Osteocyte (in vitro differentiated cells): Measurements from ENCODE around the gene CREB3L1. TPM values are rescaled to one million over a fixed set of nuclear protein-coding genes. Genes with fewer than 3 reads are reported as not detected.
A peak's percentile ranks its signal among the peaks of the same experiment; 100 is the strongest.

Source experiments
- DNase-seq: peaks from one replicate; pipeline ENCODE4 v3.0.0; 2021; ENCODE audit warnings: mixed read lengths; ENCODE audit not compliant: unreplicated experiment; ENCODE audit errors: extremely low spot score
- H3K27ac Mint-ChIP-seq: one replicate; pipeline ENCODE4 v1.8.0; 2021; ENCODE audit warnings: mild to moderate bottlenecking, mixed read lengths; ENCODE audit not compliant: unreplicated experiment
- H3K27me3 Mint-ChIP-seq: one replicate; pipeline ENCODE4 v1.8.0; 2021; ENCODE audit warnings: mixed read lengths; ENCODE audit not compliant: unreplicated experiment
- H3K36me3 Mint-ChIP-seq: one replicate; pipeline ENCODE4 v1.8.0; 2021; ENCODE audit warnings: mixed read lengths; ENCODE audit not compliant: unreplicated experiment
- H3K4me1 Mint-ChIP-seq: one replicate; pipeline ENCODE4 v1.8.0; 2021; ENCODE audit warnings: mixed read lengths; ENCODE audit not compliant: unreplicated experiment
- H3K4me3 Mint-ChIP-seq: one replicate; pipeline ENCODE4 v1.8.0; 2021; ENCODE audit warnings: mild to moderate bottlenecking, moderate library complexity, mixed read lengths; ENCODE audit not compliant: unreplicated experiment
- H3K9me3 Mint-ChIP-seq: one replicate; pipeline ENCODE4 v1.8.0; 2021; ENCODE audit warnings: mixed read lengths; ENCODE audit not compliant: unreplicated experiment
- CTCF ChIP-seq: fragments of 200-600 bp; sonication (generic); IDR thresholded peaks from 2 replicates; pipeline ENCODE4 v1.5.0; 2021; ENCODE audit warnings: antibody characterized with exemption, mild to moderate bottlenecking, moderate library complexity
- total RNA-seq: library from RNA; stranded (reverse); gene quantifications from 2 replicates; pipeline ENCODE4 v1.2.1, GENCODE V29; 2021

Gene CREB3L1
- total RNA-seq, 1 donor from 2014 or later, result 77.0 TPM

GRCh38 chr11:46279126-46280099 is 2.0 kb downstream of the CREB3L1 start:
- no peak for TF ChIP-seq CTCF
- no peak for DNase-seq
- H3K27me3 Mint-ChIP-seq, result no peaks in the 10 kb centered on the region
- H3K36me3 Mint-ChIP-seq, result peaks cover 2% of the 10 kb centered on the region
- H3K27ac Mint-ChIP-seq, result peak overlapping the region; percentile 83
- H3K4me1 Mint-ChIP-seq, result peaks cover 56% of the 10 kb centered on the region
- peak overlapping the region; percentile 84 for H3K4me3 Mint-ChIP-seq
- no peaks in the 10 kb centered on the region for H3K9me3 Mint-ChIP-seq

GRCh38 chr11:46280706-46281105 is 3.2 kb downstream of the CREB3L1 start:
- Mint-ChIP-seq H3K9me3 (no peaks in the 10 kb centered on the region), H3K4me1 (peaks cover 57% of the 10 kb centered on the region)
- no peak for TF ChIP-seq CTCF

GRCh38 chr11:46281371-46281831 is 3.9 kb downstream of the CREB3L1 start:
- Mint-ChIP-seq H3K4me1 (peaks cover 58% of the 10 kb centered on the region), H3K27me3 (no peaks in the 10 kb centered on the region), H3K27ac (peak overlapping the region; percentile 56), H3K4me3 (peak overlapping the region; percentile 39), H3K36me3 (peaks cover 2% of the 10 kb centered on the region), H3K9me3 (no peaks in the 10 kb centered on the region)
- no peak for TF ChIP-seq CTCF
- no peak for DNase-seq

More at GRCh38 chr11:46280706-46281105, 3.2 kb downstream of the CREB3L1 start:
- Mint-ChIP-seq H3K36me3 (peaks cover 2% of the 10 kb centered on the region), H3K4me3 (peak overlapping the region; percentile 84), H3K27me3 (no peaks in the 10 kb centered on the region), H3K27ac (peak overlapping the region; percentile 56)
- DNase-seq, result no peak

GRCh38 chr11:46285173-46285572 is 7.7 kb downstream of the CREB3L1 start:
- Mint-ChIP-seq H3K9me3 (no peaks in the 10 kb centered on the region), H3K36me3 (peaks cover 2% of the 10 kb centered on the region), H3K4me1 (peaks cover 54% of the 10 kb centered on the region), H3K4me3 (no peak overlapping the region), H3K27ac (peak overlapping the region; percentile 76), H3K27me3 (no peaks in the 10 kb centered on the region)
- no peak for TF ChIP-seq CTCF
- DNase-seq, result no peak

- Mint-ChIP-seq H3K36me3 (peaks cover 2% of the 10 kb centered on the region), H3K9me3 (no peaks in the 10 kb centered on the region), H3K27ac (peak overlapping the region; percentile 76), H3K4me1 (peaks cover 54% of the 10 kb centered on the region), H3K27me3 (no peaks in the 10 kb centered on the region), H3K4me3 (peak overlapping the region; percentile 38)
- no peak for TF ChIP-seq CTCF
- no peak for DNase-seq
Measured at GRCh38 chr11:46285594-46286033, 8.2 kb downstream of the CREB3L1 start.
